NB4 (cell line): ENCODE results near the gene CEP250.
"Not testable (repeated sequence)": the region's sequence is repeated elsewhere in the genome, so short reads cannot be mapped to it uniquely, and the experiment has no call there.

ENCODE experiments used
- DNase-seq: peaks from one replicate; pipeline ENCODE4 v3.0.0; 2010; ENCODE audit warnings: low read depth
- H3K4me3 ChIP-seq: one replicate; pipeline ENCODE4 v1.5.1; 2011; ENCODE audit warnings: mild to moderate bottlenecking, low read depth, low read length, moderate library complexity
- CTCF ChIP-seq: IDR thresholded peaks from one replicate; pipeline ENCODE4 v1.5.1; 2012; ENCODE audit warnings: low read depth, low read length
- MAX ChIP-seq: IDR thresholded peaks from 2 replicates; pipeline ENCODE4 v1.6.1; 2011; ENCODE audit warnings: low read depth, low read length
- MYC ChIP-seq: IDR thresholded peaks from 2 replicates; pipeline ENCODE4 v1.6.1; 2011; ENCODE audit warnings: low read depth, low read length
- POLR2A ChIP-seq: IDR thresholded peaks from 2 replicates; pipeline ENCODE4 v1.6.1; 2011; ENCODE audit warnings: mild to moderate bottlenecking; ENCODE audit not compliant: insufficient read length; ENCODE audit errors: extremely low read depth

The CEP250 gene

GRCh38 chr20:35443003-35443402, 12.4 kb upstream of the CEP250 start:
- H3K4me3 ChIP-seq, result no peak overlapping the region
- TF ChIP-seq CTCF (no peak), MAX (no peak), MYC (no peak), POLR2A (no peak)
- DNase-seq, result no peak

DNA sequence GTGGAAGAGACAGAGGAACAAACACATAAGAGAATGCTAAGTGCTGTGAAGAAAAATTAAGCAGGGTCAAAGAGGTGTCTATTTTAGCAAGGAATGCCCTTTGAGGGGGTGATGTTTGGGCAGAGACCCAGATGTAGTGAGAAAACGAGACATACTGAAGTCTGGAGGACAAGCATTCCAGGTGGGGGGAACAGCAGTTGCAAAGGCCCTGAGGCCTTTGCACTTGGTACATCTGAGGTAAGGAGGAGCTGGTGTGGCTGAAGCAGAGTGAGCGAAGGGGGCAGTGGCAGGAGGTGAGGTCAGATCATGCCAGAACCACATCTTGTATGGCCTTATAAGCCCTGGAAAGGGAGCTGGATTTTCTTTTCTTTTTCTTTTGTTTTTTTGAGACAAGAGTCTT, 11.2 kb upstream of the CEP250 start:
- TF ChIP-seq CTCF, result no peak
- no peak for TF ChIP-seq POLR2A
- no peak for TF ChIP-seq MYC
- TF ChIP-seq MAX, result no peak
- DNase-seq, result no peak
- H3K4me3 ChIP-seq, result no peak overlapping the region

DNA sequence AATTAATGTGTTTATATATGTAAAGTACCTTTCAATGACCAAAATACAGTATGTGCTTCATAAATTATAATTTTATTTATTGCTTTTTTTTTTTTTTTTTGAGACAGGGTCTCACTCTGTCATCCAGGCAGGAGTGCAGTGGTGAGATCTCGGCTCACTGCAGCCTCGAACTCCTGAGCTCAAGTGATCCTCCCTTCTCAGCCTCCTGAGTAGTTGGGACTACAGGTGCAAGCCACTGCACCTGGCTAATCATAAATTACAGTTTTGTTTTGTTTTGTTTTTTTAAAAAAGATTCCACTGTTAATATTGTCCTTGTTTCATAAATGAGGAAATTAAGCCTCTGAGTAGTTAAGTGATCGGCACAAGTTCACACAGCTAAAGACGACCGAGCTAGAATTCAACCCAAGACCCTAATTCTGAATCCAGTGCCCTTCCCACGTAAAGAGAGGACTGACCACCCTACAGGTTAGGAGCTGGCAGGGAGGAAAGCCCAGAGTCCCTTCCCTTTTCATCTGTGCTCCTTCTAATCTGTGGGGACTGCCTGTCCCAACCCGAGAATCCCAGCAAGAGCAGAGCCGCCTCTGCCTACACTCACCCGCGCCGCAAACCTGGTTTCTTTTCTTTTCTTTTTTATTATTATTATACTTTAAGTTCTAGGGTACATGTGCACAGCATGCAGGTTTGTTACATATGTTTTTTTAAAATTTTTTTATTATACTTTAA, 8.9 kb upstream of the CEP250 start:
- H3K4me3 ChIP-seq, result peak overlapping the region; percentile 53
- DNase-seq, result no peak
- no peak for TF ChIP-seq MAX
- no peak for TF ChIP-seq CTCF
- no peak for TF ChIP-seq POLR2A
- TF ChIP-seq MYC, result no peak

DNA sequence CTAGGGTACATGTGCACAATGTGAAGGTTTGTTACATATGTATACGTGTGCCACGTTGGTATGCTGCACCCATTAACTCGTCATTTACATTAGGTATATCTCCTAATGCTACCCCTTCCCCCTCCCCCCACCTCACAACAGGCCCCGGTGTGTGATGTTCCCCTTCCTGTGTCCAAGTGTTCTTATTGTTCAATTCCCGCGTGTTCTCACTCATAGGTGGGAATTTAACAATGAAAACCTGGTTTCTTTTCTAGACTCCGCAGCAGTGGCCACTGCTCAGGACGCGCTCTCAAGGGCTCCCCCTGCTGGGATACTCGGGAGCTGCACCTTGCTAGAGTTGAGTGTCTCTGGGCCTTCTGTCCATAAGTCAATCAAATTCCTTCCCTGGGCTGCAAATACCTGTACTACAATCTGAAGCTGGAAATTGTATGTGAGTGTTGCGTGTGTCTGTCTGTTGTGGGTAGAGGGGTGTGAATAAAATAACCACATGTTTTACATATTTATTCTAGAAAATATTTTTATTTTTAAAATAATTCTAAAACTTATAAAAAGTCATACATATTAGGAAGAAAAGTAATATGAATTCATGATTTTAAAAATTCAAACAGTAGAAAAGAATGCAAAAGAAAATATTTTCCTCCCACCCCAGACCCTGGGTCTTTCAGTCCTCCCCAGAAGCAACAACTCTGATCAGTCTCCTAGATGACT, 8.2 kb upstream of the CEP250 start:
- TF ChIP-seq MAX (no peak), CTCF (peak; percentile 97), MYC (no peak), POLR2A (no peak)
- peak overlapping the region; percentile 53 for H3K4me3 ChIP-seq
- peak; percentile 88 for DNase-seq

- no peak overlapping the region for H3K4me3 ChIP-seq
- no peak for DNase-seq
- TF ChIP-seq POLR2A (no peak), MAX (no peak), CTCF (no peak), MYC (no peak)
These were observed 6.5 kb upstream of the CEP250 start for GRCh38 chr20:35448788-35449373.

DNA sequence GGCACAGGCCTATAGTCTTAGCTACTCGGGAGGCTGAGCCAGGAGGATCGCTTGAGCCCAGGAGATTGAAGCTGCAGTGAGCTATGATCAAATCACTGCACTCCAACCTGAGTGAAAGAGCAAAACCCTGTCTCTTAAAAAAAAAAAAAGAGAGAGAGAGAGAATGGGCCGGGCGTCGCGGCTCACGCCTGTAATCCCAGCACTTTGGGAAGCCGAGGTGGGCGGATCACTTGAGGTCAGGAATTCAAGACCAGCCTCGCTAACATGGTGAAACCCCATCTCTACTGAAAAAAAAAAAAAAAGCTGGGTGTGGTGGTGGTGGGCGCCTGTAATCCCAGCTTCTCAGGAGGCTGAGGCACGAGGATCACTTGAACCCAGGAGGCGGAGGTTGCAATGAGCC, 5.5 kb upstream of the CEP250 start:
- DNase-seq, H3K4me3 ChIP-seq: not testable (repeated sequence)
